HepG2 (cell line): ENCODE measurements around the gene JMY. TPM values are rescaled to one million over a fixed set of nuclear protein-coding genes. Genes with fewer than 3 reads are reported as not detected.

ENCODE experiments used
- CHD4 ChIP-seq: fragments of 200-600 bp; sonication (generic); IDR thresholded peaks from 2 replicates; pipeline ENCODE4 v1.7.0; 2017; ENCODE audit warnings: mild to moderate bottlenecking, low read length, borderline replicate concordance
- CREB1 ChIP-seq, 2 experiments: fragments of 450-650 bp in 1 of 2; IDR thresholded peaks; 2 replicates each; pipeline ENCODE4 v1.6.1; 2016 to 2017; ENCODE audit warnings: control low read depth in 1 of 2, mild to moderate bottlenecking in 1 of 2, missing compliant biosample characterization in 1 of 2, missing genetic modification characterization in 1 of 2
- DPF2 ChIP-seq: sonication (generic); formaldehyde crosslinking; IDR thresholded peaks from 2 replicates; pipeline ENCODE4 v1.4.0; 2020; ENCODE audit warnings: mild to moderate bottlenecking, low read depth, missing genetic modification reagents, borderline replicate concordance
- FOSL2 ChIP-seq: sonication (generic); formaldehyde crosslinking; IDR thresholded peaks from 2 replicates; pipeline ENCODE4 v1.4.0; 2020; ENCODE audit warnings: missing genetic modification reagents
- HNF1A ChIP-seq, 2 experiments: sonication (generic) in 1 of 2; formaldehyde crosslinking in 1 of 2; IDR thresholded peaks; 2 replicates each; pipeline versions ENCODE4 v1.4.0 to v1.6.1; 2016 to 2020; ENCODE audit warnings: borderline replicate concordance in 1 of 2, low read depth in 1 of 2, mild to moderate bottlenecking in 1 of 2, missing genetic modification reagents in 1 of 2
- LCORL ChIP-seq, 2 experiments: fragments of 450-650 bp in 1 of 2; sonication (generic) in 1 of 2; formaldehyde crosslinking in 1 of 2; IDR thresholded peaks; 2 replicates each; pipeline versions ENCODE4 v1.5.0 to v1.6.1; 2017 to 2020; ENCODE audit warnings: antibody characterized with exemption in 1 of 2, missing genetic modification reagents in 1 of 2
- MEF2D ChIP-seq: sonication (generic); formaldehyde crosslinking; IDR thresholded peaks from 2 replicates; pipeline ENCODE4 v1.5.1; 2020; ENCODE audit warnings: mild to moderate bottlenecking, missing genetic modification reagents
- MTERF4 ChIP-seq: sonication (generic); formaldehyde crosslinking; IDR thresholded peaks from 2 replicates; pipeline ENCODE4 v1.8.0; 2023; ENCODE audit warnings: mild to moderate bottlenecking, missing genetic modification reagents
- PRDM15 ChIP-seq: sonication (generic); formaldehyde crosslinking; IDR thresholded peaks from 2 replicates; pipeline ENCODE4 v1.4.0; 2020; ENCODE audit warnings: missing genetic modification reagents
- ZBTB46 ChIP-seq: sonication (generic); formaldehyde crosslinking; IDR thresholded peaks from 2 replicates; pipeline ENCODE4 v1.4.0; 2020; ENCODE audit warnings: mild to moderate bottlenecking, missing genetic modification reagents, borderline replicate concordance
- ZBTB7B ChIP-seq: sonication (generic); formaldehyde crosslinking; IDR thresholded peaks from 2 replicates; pipeline ENCODE4 v1.4.0; 2020; ENCODE audit warnings: missing genetic modification reagents
- ZNF10 ChIP-seq: sonication (generic); formaldehyde crosslinking; IDR thresholded peaks from 2 replicates; pipeline ENCODE4 v1.4.0; 2020; ENCODE audit warnings: mild to moderate bottlenecking, low read depth, missing genetic modification reagents, borderline replicate concordance
- ZNF230 ChIP-seq: sonication (generic); formaldehyde crosslinking; IDR thresholded peaks from 2 replicates; pipeline ENCODE4 v1.4.0; 2020; ENCODE audit warnings: mild to moderate bottlenecking, missing genetic modification reagents
- ZNF414 ChIP-seq: sonication (generic); formaldehyde crosslinking; IDR thresholded peaks from 2 replicates; pipeline ENCODE4 v1.5.0; 2020; ENCODE audit warnings: missing genetic modification reagents
- ZNF850 ChIP-seq: sonication (generic); formaldehyde crosslinking; conservative IDR thresholded peaks from 2 replicates; pipeline ENCODE4 v1.9.0; 2021; ENCODE audit warnings: mild to moderate bottlenecking, missing genetic modification reagents
- polyA plus RNA-seq, 8 experiments: library from polyadenylated mRNA; depleted of rRNA in 3 of 8; stranded (reverse) in 7 of 8; unstranded in 1 of 8; fragments of >200 nt; fragmentation: Illumina TruSeq in 4 of 8; extraction: Trizol in 4 of 8; gene quantifications; 2 replicates each; pipeline versions ENCODE4 v1.2.1 to v1.2.3, GENCODE V29; 2011 to 2016; ENCODE audit warnings: low read depth in 4 of 8, missing spikeins in 1 of 8, mixed read lengths in 1 of 8; ENCODE audit not compliant: insufficient read depth in 1 of 8
- total RNA-seq, 5 experiments: library from RNA; depleted of rRNA; stranded (reverse); fragments of >200 nt; fragmentation: Illumina TruSeq; extraction: Trizol; gene quantifications; 2 replicates each; pipeline ENCODE4 v1.2.3, GENCODE V29; 2016; ENCODE audit warnings: low read depth in 1 of 5

The JMY gene
- total and polyA plus RNA-seq, 2 of the 13 experiments (the other 11 are each of a cell fraction or from before 2014, with no cell fraction given), result 4.0 to 4.2 TPM

GRCh38 chr5:79236970-79237739 lies 1.2 kb downstream of the JMY start (continued):
- TF ChIP-seq PRDM15 (CRISPR knock-in tag) (no peak), ZBTB7B (0 out of 2 replicates have a peak, but pooled peaks have one; percentile 49), FOSL2 (CRISPR knock-in tag) (peak; percentile 29; the same call in 1 of the 2 replicates), ZNF230 (CRISPR knock-in tag) (peak; percentile 85), ZNF414 (CRISPR knock-in tag) (no peak), DPF2 (no peak), ZNF10 (no peak), ZBTB46 (peak; percentile 35; the same call in 1 of the 2 replicates), HNF1A (IDR thresholded peaks at IDR 0.05; ENCODE audit: low read depth) (no peak), HNF1A (CRISPR knock-in tag; IDR thresholded peaks at IDR 0.05; ENCODE audit: borderline replicate concordance) (no peak), CREB1 (IDR thresholded peaks at IDR 0.05) (no peak), CREB1 (CRISPR knock-in tag; IDR thresholded peaks at IDR 0.05) (no peak), ZNF850 (CRISPR knock-in tag) (no peak), MTERF4 (CRISPR knock-in tag) (peak; percentile 83), MEF2D (CRISPR knock-in tag) (0 out of 2 replicates have a peak, but pooled peaks have one; percentile 33), LCORL (IDR thresholded peaks at IDR 0.05) (no peak), LCORL (CRISPR knock-in tag; IDR thresholded peaks at IDR 0.05) (peak; percentile 46), CHD4 (no peak)
